Fibroblast of peridontal ligament (primary cell): ENCODE results near the gene SLC16A13.
"Not testable (repeated sequence)": the region's sequence is repeated elsewhere in the genome, so short reads cannot be mapped to it uniquely, and the experiment has no call there.

ENCODE experiments used
- DNase-seq: peaks from one replicate; pipeline ENCODE4 v3.0.0-alpha.2; 2010; ENCODE audit errors: extremely low read depth

The SLC16A13 gene

GRCh38 chr17:7035591-7036368, at the start of gene SLC16A13:
SLC16A13 (plus strand) TSS chr17:7036015; CDS start chr17:7036383, 368 bp downstream.
- DNase-seq: peak; percentile 91

GRCh38 chr17:6986676-6987075, 49.1 kb upstream of the SLC16A13 start:
- DNase-seq: no peak

GRCh38 chr17:6989779-6990178, 46.0 kb upstream of the SLC16A13 start:
- no peak for DNase-seq

GRCh38 chr17:6993613-6994056, 42.2 kb upstream of the SLC16A13 start:
- DNase-seq: not testable (repeated sequence)

GRCh38 chr17:6994118-6994598, 41.7 kb upstream of the SLC16A13 start:
- no peak for DNase-seq

- peak; percentile 18 for DNase-seq
Measured at GRCh38 chr17:6994666-6995256, 41.1 kb upstream of the SLC16A13 start.

- no peak for DNase-seq
Measured at GRCh38 chr17:6995500-6996255, 40.1 kb upstream of the SLC16A13 start, which contains the start of gene ALOX12. ALOX12 (plus strand) TSS chr17:6996049; CDS start chr17:6996118, 69 bp downstream.

GRCh38 chr17:6996256-6997011, 39.4 kb upstream of the SLC16A13 start:
- no peak for DNase-seq

GRCh38 chr17:6997171-6997570, 38.6 kb upstream of the SLC16A13 start:
- no peak for DNase-seq

- DNase-seq: no peak
Measured at GRCh38 chr17:6998855-6999508, 36.8 kb upstream of the SLC16A13 start.

- DNase-seq: peak; percentile 20
Measured at GRCh38 chr17:7001318-7001961, 34.4 kb upstream of the SLC16A13 start.

- no peak for DNase-seq
Measured at GRCh38 chr17:7002288-7003047, 33.3 kb upstream of the SLC16A13 start.

- no peak for DNase-seq
Measured at GRCh38 chr17:7003745-7004144, 32.1 kb upstream of the SLC16A13 start.

- peak; percentile 72 for DNase-seq
Measured at GRCh38 chr17:7004398-7005253, 31.2 kb upstream of the SLC16A13 start.

GRCh38 chr17:7005716-7006115, 30.1 kb upstream of the SLC16A13 start:
- DNase-seq: no peak

- DNase-seq: no peak
Measured at GRCh38 chr17:7007143-7007542, 28.7 kb upstream of the SLC16A13 start.

GRCh38 chr17:7010523-7010922, 25.3 kb upstream of the SLC16A13 start:
- DNase-seq: no peak

- DNase-seq: no peak
Measured at GRCh38 chr17:7011415-7011814, 24.4 kb upstream of the SLC16A13 start.

- no peak for DNase-seq
Measured at GRCh38 chr17:7011942-7012254, 23.9 kb upstream of the SLC16A13 start.
